Cardiac muscle cell (in vitro differentiated cells and primary cell): Measurements from ENCODE around the gene RSPO3. TPM values are rescaled to one million over a fixed set of nuclear protein-coding genes. Genes with fewer than 3 reads are reported as not detected.
A peak's percentile ranks its signal among the peaks of the same experiment; 100 is the strongest.

Experiments
- DNase-seq, 2 donors: peaks; one replicate each; pipeline versions ENCODE4 v3.0.0 to v3.0.0-alpha.2; 2010 to 2017; ENCODE audit warnings: low read depth in 1 of 2, low spot score in 1 of 2
- H3K27ac ChIP-seq: fragments of 200-600 bp; sonication (generic); 2 replicates; pipeline ENCODE4 v1.5.1; 2016
- H3K27me3 ChIP-seq: fragments of 200-600 bp; sonication (generic); 2 replicates; pipeline ENCODE4 v1.6.0; 2016; ENCODE audit warnings: control low read depth
- H3K36me3 ChIP-seq: fragments of 200-600 bp; sonication (generic); 2 replicates; pipeline ENCODE4 v1.5.1; 2016; ENCODE audit warnings: control low read depth
- H3K4me1 ChIP-seq: fragments of 200-600 bp; sonication (generic); 2 replicates; pipeline ENCODE4 v1.8.1; 2017; ENCODE audit warnings: low read depth, mild to moderate bottlenecking, mixed run types
- H3K4me3 ChIP-seq: fragments of 200-600 bp; sonication (generic); 2 replicates; pipeline ENCODE4 v1.5.1; 2016; ENCODE audit warnings: mild to moderate bottlenecking
- H3K9me3 ChIP-seq: fragments of 200-600 bp; sonication (generic); 2 replicates; pipeline ENCODE4 v1.5.1; 2017; ENCODE audit warnings: low read depth, mild to moderate bottlenecking, control low read depth
- polyA plus RNA-seq: library from polyadenylated mRNA; unstranded; fragments of >200 nt; fragmentation: Nextera tagmentation; extraction: Ambion mirVana; gene quantifications from 2 replicates; pipeline ENCODE4 v1.2.1, GENCODE V29; 2016
- total RNA-seq: library from RNA; depleted of rRNA; stranded (reverse); fragments of >200 nt; gene quantifications from 2 replicates; pipeline ENCODE4 v1.2.3, GENCODE V29; 2016
- TF ChIP-seq, protein P1 (sequence below): IDR thresholded peaks from 2 replicates; pipeline ENCODE4 v1.5.1; 2012; ENCODE audit warnings: low read depth, mild to moderate bottlenecking, low read length

RSPO3 gene
- total and polyA plus RNA-seq, 2 experiments from 2014 or later, result 88.0 to 170 TPM

DNA sequence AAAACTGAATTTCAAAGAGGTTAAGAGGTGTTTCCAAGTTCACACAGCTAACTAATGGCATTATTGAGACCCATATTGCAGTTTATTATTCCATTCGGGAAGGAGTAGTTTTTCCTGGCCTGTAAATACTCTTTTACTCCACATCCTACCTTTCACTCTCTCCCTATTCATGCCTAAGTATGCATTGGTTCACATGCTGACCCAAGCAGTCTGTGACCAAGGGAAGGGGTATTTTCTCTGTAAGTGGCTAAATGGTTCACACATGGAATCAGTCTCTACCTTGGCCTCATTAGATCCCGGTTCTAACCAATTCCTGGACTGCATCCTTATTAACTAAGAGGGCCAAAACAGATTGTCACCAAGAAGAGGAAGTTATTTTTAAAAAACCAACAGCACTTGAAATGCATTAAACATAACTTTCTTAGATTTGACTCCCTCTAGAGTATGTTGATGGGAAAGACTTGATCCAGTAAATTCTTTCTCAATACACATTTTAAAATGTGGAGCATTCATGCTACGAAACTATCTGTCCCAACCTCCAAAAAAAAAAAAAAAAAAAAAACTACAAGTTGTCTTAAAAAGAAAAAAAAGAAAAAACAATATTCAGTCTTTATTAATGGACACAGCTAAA, 17.8 kb upstream of the RSPO3 start:
- Histone ChIP-seq H3K4me3 (no peak overlapping the region), H3K27me3 (no peaks in the 10 kb centered on the region), H3K9me3 (no peaks in the 10 kb centered on the region), H3K27ac (no peak overlapping the region), H3K4me1 (no peaks in the 10 kb centered on the region), H3K36me3 (no peaks in the 10 kb centered on the region)
- TF ChIP-seq, protein P1, sequence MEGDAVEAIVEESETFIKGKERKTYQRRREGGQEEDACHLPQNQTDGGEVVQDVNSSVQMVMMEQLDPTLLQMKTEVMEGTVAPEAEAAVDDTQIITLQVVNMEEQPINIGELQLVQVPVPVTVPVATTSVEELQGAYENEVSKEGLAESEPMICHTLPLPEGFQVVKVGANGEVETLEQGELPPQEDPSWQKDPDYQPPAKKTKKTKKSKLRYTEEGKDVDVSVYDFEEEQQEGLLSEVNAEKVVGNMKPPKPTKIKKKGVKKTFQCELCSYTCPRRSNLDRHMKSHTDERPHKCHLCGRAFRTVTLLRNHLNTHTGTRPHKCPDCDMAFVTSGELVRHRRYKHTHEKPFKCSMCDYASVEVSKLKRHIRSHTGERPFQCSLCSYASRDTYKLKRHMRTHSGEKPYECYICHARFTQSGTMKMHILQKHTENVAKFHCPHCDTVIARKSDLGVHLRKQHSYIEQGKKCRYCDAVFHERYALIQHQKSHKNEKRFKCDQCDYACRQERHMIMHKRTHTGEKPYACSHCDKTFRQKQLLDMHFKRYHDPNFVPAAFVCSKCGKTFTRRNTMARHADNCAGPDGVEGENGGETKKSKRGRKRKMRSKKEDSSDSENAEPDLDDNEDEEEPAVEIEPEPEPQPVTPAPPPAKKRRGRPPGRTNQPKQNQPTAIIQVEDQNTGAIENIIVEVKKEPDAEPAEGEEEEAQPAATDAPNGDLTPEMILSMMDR, result peak; percentile 34
- peak in 1 of 2 donors; percentile 33 for DNase-seq

GRCh38 chr6:127102299-127102698, 16.2 kb upstream of the RSPO3 start:
- H3K4me1 ChIP-seq, result no peaks in the 10 kb centered on the region
- H3K4me3 ChIP-seq, result no peak overlapping the region
- no peak overlapping the region for H3K27ac ChIP-seq
- no peaks in the 10 kb centered on the region for H3K27me3 ChIP-seq
- TF ChIP-seq, protein P1, result no peak
- no peaks in the 10 kb centered on the region for H3K36me3 ChIP-seq
- peak in 1 of 2 donors; percentile 77 for DNase-seq
- H3K9me3 ChIP-seq, result no peaks in the 10 kb centered on the region

DNA sequence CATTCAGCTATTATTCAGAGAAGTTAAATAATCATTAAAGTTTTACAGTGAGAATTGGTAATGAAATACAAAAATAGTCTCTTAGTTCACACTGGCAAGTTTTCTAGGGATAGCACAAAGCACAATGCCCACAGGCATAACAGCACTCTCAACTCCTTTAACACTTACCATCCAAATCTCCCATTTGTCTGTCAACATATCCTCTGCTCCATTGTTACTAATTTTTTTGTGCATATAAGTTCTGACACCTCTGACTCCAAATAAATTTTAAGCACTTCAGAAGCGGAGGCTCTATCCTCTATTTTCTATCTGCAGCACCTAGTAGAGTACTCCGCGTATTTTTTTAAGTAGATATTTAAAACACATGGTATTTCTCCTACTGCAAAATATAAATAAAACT, 15.6 kb upstream of the RSPO3 start:
- Histone ChIP-seq H3K27ac (no peak overlapping the region), H3K36me3 (no peaks in the 10 kb centered on the region), H3K4me3 (no peak overlapping the region), H3K9me3 (no peaks in the 10 kb centered on the region), H3K4me1 (no peaks in the 10 kb centered on the region), H3K27me3 (no peaks in the 10 kb centered on the region)
- TF ChIP-seq, protein P1, result no peak
- no peak for DNase-seq

GRCh38 chr6:127103482-127103881, 15.0 kb upstream of the RSPO3 start:
- Histone ChIP-seq H3K27me3 (no peaks in the 10 kb centered on the region), H3K27ac (no peak overlapping the region), H3K36me3 (no peaks in the 10 kb centered on the region), H3K9me3 (no peaks in the 10 kb centered on the region), H3K4me3 (no peak overlapping the region), H3K4me1 (no peaks in the 10 kb centered on the region)
- DNase-seq, result no peak
- TF ChIP-seq, protein P1, result no peak

DNA sequence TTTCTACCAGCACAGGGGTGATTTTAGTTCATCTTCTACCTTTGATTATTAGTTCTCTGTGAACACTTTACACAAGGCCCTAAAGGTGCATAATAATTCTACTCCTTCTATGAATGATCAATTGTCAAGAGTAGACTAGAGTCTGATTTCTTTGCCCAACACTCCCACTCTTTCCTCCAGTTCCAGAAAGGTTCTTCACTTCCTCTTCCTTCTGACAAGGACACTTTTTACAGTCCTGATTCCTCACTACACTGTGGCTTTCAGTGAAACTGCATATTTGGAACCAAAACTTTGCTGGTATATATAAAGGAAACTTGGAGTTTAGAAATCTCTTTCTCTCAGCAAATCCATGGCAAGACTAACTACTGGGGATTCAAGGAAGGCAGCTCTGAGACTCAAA, 10.6 kb upstream of the RSPO3 start:
- Histone ChIP-seq H3K4me1 (peaks cover 5% of the 10 kb centered on the region), H3K9me3 (peaks cover 2% of the 10 kb centered on the region), H3K27ac (no peak overlapping the region), H3K4me3 (no peak overlapping the region), H3K27me3 (no peaks in the 10 kb centered on the region), H3K36me3 (no peaks in the 10 kb centered on the region)
- DNase-seq, result no peak
- TF ChIP-seq, protein P1, result no peak
